ENCODE data around the gene LGALS1.
A peak's percentile ranks its signal among the peaks of the same experiment; 100 is the strongest.

LGALS1 gene

GRCh38 chr22:37696657-37697537 is 21.5 kb downstream of the LGALS1 start, which contains the start of gene TRIOBP:
TRIOBP (plus strand) TSS chr22:37697048; CDS start chr22:37701366, 4,318 bp downstream.
- Mint-ChIP-seq H3K36me3 (ENCODE audit: low read depth) (peaks cover 12% of the 10 kb centered on the region), H3K27me3 (ENCODE audit: low read depth) (peaks cover 3% of the 10 kb centered on the region), H3K4me3 (peak within 1 kb of the TSS; percentile 76 to 83 (median 79)), H3K4me1 (peaks cover 16% of the 10 kb centered on the region), H3K9me3 (no peaks in the 10 kb centered on the region), H3K27ac (peak within 1 kb of the TSS; percentile 57 to 89 (median 66))
- peak; percentile 47 to 59 (median 51) for TF ChIP-seq CTCF (IDR thresholded peaks at IDR 0.05; ENCODE audit: unreplicated experiment in 3 of 3)

GRCh38 chr22:37697538-37697835 is 22.1 kb downstream of the LGALS1 start:
- Mint-ChIP-seq H3K27ac (no peak overlapping the region), H3K4me3 (no peak overlapping the region), H3K4me1 (peaks cover 16% of the 10 kb centered on the region), H3K27me3 (ENCODE audit: low read depth) (peaks cover 3% of the 10 kb centered on the region), H3K9me3 (no peaks in the 10 kb centered on the region), H3K36me3 (ENCODE audit: low read depth) (peaks cover 9% of the 10 kb centered on the region)
- no peak for TF ChIP-seq CTCF (IDR thresholded peaks at IDR 0.05; ENCODE audit: unreplicated experiment in 3 of 3)

GRCh38 chr22:37701141-37701786 is 25.8 kb downstream of the LGALS1 start:
- Mint-ChIP-seq H3K4me1 (peaks cover 10% of the 10 kb centered on the region), H3K27me3 (ENCODE audit: low read depth) (no peaks in the 10 kb centered on the region)

GRCh38 chr22:37703906-37704305 is 28.5 kb downstream of the LGALS1 start:
- Mint-ChIP-seq H3K36me3 (ENCODE audit: low read depth) (peaks cover 19% of the 10 kb centered on the region), H3K4me3 (no peak overlapping the region), H3K27ac (no peak overlapping the region), H3K4me1 (no peaks in the 10 kb centered on the region), H3K27me3 (ENCODE audit: low read depth) (no peaks in the 10 kb centered on the region), H3K9me3 (no peaks in the 10 kb centered on the region)
- no peak for TF ChIP-seq CTCF (IDR thresholded peaks at IDR 0.05; ENCODE audit: unreplicated experiment in 3 of 3)

More at GRCh38 chr22:37701141-37701786, 25.8 kb downstream of the LGALS1 start:
- peaks cover 18% of the 10 kb centered on the region for H3K36me3 Mint-ChIP-seq (ENCODE audit: low read depth)
- no peaks in the 10 kb centered on the region for H3K9me3 Mint-ChIP-seq
- no peak overlapping the region for H3K4me3 Mint-ChIP-seq
- no peak overlapping the region for H3K27ac Mint-ChIP-seq
- TF ChIP-seq CTCF (IDR thresholded peaks at IDR 0.05; ENCODE audit: unreplicated experiment in 3 of 3): no peak

GRCh38 chr22:37704645-37705044 is 29.2 kb downstream of the LGALS1 start:
- no peaks in the 10 kb centered on the region for H3K27me3 Mint-ChIP-seq (ENCODE audit: low read depth)

More at GRCh38 chr22:37704645-37705044, 29.2 kb downstream of the LGALS1 start:
- H3K4me1 Mint-ChIP-seq: no peaks in the 10 kb centered on the region
- H3K27ac Mint-ChIP-seq: no peak overlapping the region
- H3K4me3 Mint-ChIP-seq: no peak overlapping the region
- H3K9me3 Mint-ChIP-seq: no peaks in the 10 kb centered on the region
- TF ChIP-seq CTCF (IDR thresholded peaks at IDR 0.05; ENCODE audit: unreplicated experiment in 3 of 3): no peak
- peaks cover 20% of the 10 kb centered on the region for H3K36me3 Mint-ChIP-seq (ENCODE audit: low read depth)

All from nephron (organoid).